HepG2 (cell line): Measurements from ENCODE around the gene CTNNA3. TPM values are rescaled to one million over a fixed set of nuclear protein-coding genes. Genes with fewer than 3 reads are reported as not detected.

Experiments used
- ATAC-seq: fragments of 200-7000 bp; cut with Tn5 transposase; 3 replicates; pipeline ENCODE4 v1.9.1; 2020; ENCODE audit warnings: mild to moderate bottlenecking, moderate library complexity
- BruUV-seq: library from RNA; stranded (reverse); fragments of 400-500 nt; replicated peaks from 2 replicates; lab custom pipeline; 2021; lab: Mats Ljungman, UMichigan
- CTCF ChIA-PET: fragments of 300-600 bp; formaldehyde crosslinking; extraction: SDS; loops from one replicate; lab custom pipeline; 2021; ENCODE audit warnings: low total read pairs, inconsistent platforms, low intra/inter-chr PET ratio; lab: Yijun Ruan, JAX
- POLR2A ChIA-PET: fragments of 350-600 bp; sonication (Branson Sonifier 250); formaldehyde crosslinking; loops from one replicate; lab custom pipeline; 2020; ENCODE audit warnings: antibody characterized with exemption, inconsistent platforms; lab: Yijun Ruan, JAX
- DNase-seq: peaks from one replicate; pipeline ENCODE4 v3.0.0-alpha.2; 2015; ENCODE audit warnings: low spot score
- FAIRE-seq: peaks from 3 replicates; lab custom pipeline; 2011; peaks lifted over from hg19 to GRCh38; lab: Jason Lieb, UNC
- H2AFZ ChIP-seq: one replicate; pipeline ENCODE4 v1.6.1; 2011; ENCODE audit warnings: low read length, inconsistent platforms
- H3K27ac ChIP-seq: fragments of 300-600 bp; 3 replicates; pipeline ENCODE4 v1.8.0; 2011; ENCODE audit warnings: mixed run types, mild to moderate bottlenecking, mixed read lengths, low read length, inconsistent platforms; ENCODE audit not compliant: insufficient read depth; ENCODE audit errors: extremely low read length
- H3K27me3 ChIP-seq, 2 experiments: fragments of 200-600 bp in 1 of 2; 2 replicates in 1 of 2; 3 replicates in 1 of 2; pipeline versions ENCODE4 v1.6.0 to v1.8.0; 2011; ENCODE audit warnings: low read length in 2 of 2, mild to moderate bottlenecking in 2 of 2, moderate library complexity in 2 of 2, inconsistent platforms in 1 of 2; ENCODE audit not compliant: insufficient read depth in 2 of 2, control insufficient read depth in 1 of 2
- H3K36me3 ChIP-seq, 2 experiments: fragments of 200-600 bp in 1 of 2; replicated peaks in 1 of 2; 2 replicates in 1 of 2; 3 replicates in 1 of 2; pipeline versions ENCODE4 v1.5.1 to v1.8.0; 2011; ENCODE audit warnings: low read length in 2 of 2, inconsistent platforms in 1 of 2; ENCODE audit not compliant: insufficient read depth in 2 of 2, control insufficient read depth in 1 of 2
- H3K4me1 ChIP-seq: 2 replicates; pipeline ENCODE4 v1.5.1; 2012; ENCODE audit warnings: low read length, inconsistent platforms; ENCODE audit not compliant: insufficient read depth
- H3K4me2 ChIP-seq: 2 replicates; pipeline ENCODE4 v1.6.0; 2011; ENCODE audit warnings: low read depth, low read length, inconsistent platforms
- H3K4me3 ChIP-seq, 3 experiments: fragments of 200-600 bp in 1 of 3; sonication (generic), shearing (Covaris generic) in 1 of 3; replicated peaks in 1 of 3; 2 replicates each; pipeline ENCODE4 v1.5.1; 2011 to 2016; ENCODE audit warnings: low read length in 3 of 3, inconsistent platforms in 2 of 3, low read depth in 2 of 3, mild to moderate bottlenecking in 2 of 3, control low read depth in 1 of 3, mixed read lengths in 1 of 3; ENCODE audit not compliant: insufficient read depth in 1 of 3
- H3K79me2 ChIP-seq: one replicate; pipeline ENCODE4 v1.6.1; 2011; ENCODE audit warnings: low read length, inconsistent platforms; ENCODE audit not compliant: insufficient read depth
- H3K9ac ChIP-seq: 2 replicates; pipeline ENCODE4 v1.6.0; 2011; ENCODE audit warnings: mild to moderate bottlenecking, low read depth, low read length, inconsistent platforms; ENCODE audit not compliant: insufficient read depth
- H3K9me3 ChIP-seq: 2 replicates; pipeline ENCODE4 v1.5.1; 2012; ENCODE audit warnings: mild to moderate bottlenecking, low read length
- H4K20me1 ChIP-seq: 2 replicates; pipeline ENCODE4 v1.6.0; 2011; ENCODE audit warnings: inconsistent platforms, mild to moderate bottlenecking, low read length, moderate library complexity; ENCODE audit not compliant: insufficient read depth
- ATF7 ChIP-seq, 2 experiments: fragments of 450-650 bp in 1 of 2; sonication (generic) in 1 of 2; formaldehyde crosslinking in 1 of 2; IDR thresholded peaks; 2 replicates each; pipeline versions ENCODE4 v1.4.0 to v1.6.1; 2016 to 2020; ENCODE audit warnings: antibody characterized with exemption in 1 of 2, mild to moderate bottlenecking in 1 of 2, missing genetic modification reagents in 1 of 2
- DR1 ChIP-seq: sonication (generic); formaldehyde crosslinking; IDR thresholded peaks from 2 replicates; pipeline ENCODE4 v1.8.0; 2021; ENCODE audit warnings: mild to moderate bottlenecking, missing genetic modification reagents, inconsistent platforms
- ELF4 ChIP-seq: sonication (generic); formaldehyde crosslinking; IDR thresholded peaks from 2 replicates; pipeline ENCODE4 v1.5.0; 2020; ENCODE audit warnings: missing genetic modification reagents, mild to moderate bottlenecking, moderate library complexity, borderline replicate concordance
- GMEB1 ChIP-seq: sonication (generic); formaldehyde crosslinking; IDR thresholded peaks from 2 replicates; pipeline ENCODE4 v1.5.1; 2020; ENCODE audit warnings: missing genetic modification reagents, mild to moderate bottlenecking, borderline replicate concordance
- MXD1 ChIP-seq: sonication (generic); formaldehyde crosslinking; IDR thresholded peaks from 2 replicates; pipeline ENCODE4 v1.4.0; 2020; ENCODE audit warnings: mild to moderate bottlenecking, missing genetic modification reagents
- ONECUT2 ChIP-seq: sonication (generic); formaldehyde crosslinking; IDR thresholded peaks from 2 replicates; pipeline ENCODE4 v1.4.0; 2020; ENCODE audit warnings: missing genetic modification reagents
- PAX8 ChIP-seq: sonication (generic); formaldehyde crosslinking; IDR thresholded peaks from 2 replicates; pipeline ENCODE4 v1.8.0; 2022; ENCODE audit warnings: mild to moderate bottlenecking, missing genetic modification reagents, borderline replicate concordance
- ZNF660 ChIP-seq: sonication (generic); formaldehyde crosslinking; IDR thresholded peaks from 2 replicates; pipeline ENCODE4 v1.5.1; 2020; ENCODE audit warnings: mild to moderate bottlenecking, low read depth, missing genetic modification reagents, borderline replicate concordance
- ZNF841 ChIP-seq: sonication (generic); formaldehyde crosslinking; IDR thresholded peaks from 2 replicates; pipeline ENCODE4 v1.8.1; 2023; ENCODE audit warnings: missing genetic modification reagents, borderline replicate concordance
- ZNF878 ChIP-seq: sonication (generic); formaldehyde crosslinking; IDR thresholded peaks from 2 replicates; pipeline ENCODE4 v1.8.1; 2023; ENCODE audit warnings: mild to moderate bottlenecking, missing genetic modification reagents, moderate library complexity
- ZSCAN9 ChIP-seq: IDR thresholded peaks from 2 replicates; pipeline ENCODE4 v1.6.1; 2016; ENCODE audit warnings: borderline replicate concordance
- WGBS: methylation state at CpG from one replicate; pipeline ENCODE4 v1.1.6; 2017; ENCODE audit warnings: low lambda C conversion rate; 5-methylcytosine and 5-hydroxymethylcytosine counted together
- in situ Hi-C: cut with HindIII; loops from 2 replicates; pipeline ENCODE4 v1.10.0; 2017; ENCODE audit warnings: low pct_unique_long_range_greater_than_20kb; ENCODE audit not compliant: extremely low pct_ligation_motif_present
- intact Hi-C: fragments of 100-400 bp; cut with micrococcal nuclease; formaldehyde crosslinking; loops from one replicate; pipeline ENCODE4 v1.10.0; 2022; ENCODE audit not compliant: unreplicated experiment
- polyA plus RNA-seq, 8 experiments: library from polyadenylated mRNA; depleted of rRNA in 3 of 8; stranded (reverse) in 7 of 8; unstranded in 1 of 8; fragments of >200 nt; fragmentation: Illumina TruSeq in 4 of 8; extraction: Trizol in 4 of 8; gene quantifications; 2 replicates each; pipeline versions ENCODE4 v1.2.1 to v1.2.3, GENCODE V29; 2011 to 2016; ENCODE audit warnings: low read depth in 4 of 8, missing spikeins in 1 of 8, mixed read lengths in 1 of 8; ENCODE audit not compliant: insufficient read depth in 1 of 8
- total RNA-seq, 5 experiments: library from RNA; depleted of rRNA; stranded (reverse); fragments of >200 nt; fragmentation: Illumina TruSeq; extraction: Trizol; gene quantifications; 2 replicates each; pipeline ENCODE4 v1.2.3, GENCODE V29; 2016; ENCODE audit warnings: low read depth in 1 of 5

The CTNNA3 gene
- total and polyA plus RNA-seq, 2 of the 13 experiments (the other 11 are each of a cell fraction or from before 2014, with no cell fraction given) = not detected

GRCh38 chr10:67268146-67268545 lies 427.8 kb downstream of the CTNNA3 start:
- Histone ChIP-seq H3K79me2 (no peaks in the 10 kb centered on the region), H3K4me1 (no peaks in the 10 kb centered on the region), H3K36me3 (no peaks in the 10 kb centered on the region), H4K20me1 (no peaks in the 10 kb centered on the region), H3K27ac (no peak overlapping the region), H3K9ac (no peak overlapping the region), H3K9me3 (no peaks in the 10 kb centered on the region), H3K27me3 (no peaks in the 10 kb centered on the region), H3K4me3 (no peak overlapping the region), H3K4me2 (no peak overlapping the region), H2AFZ (no peak overlapping the region)
- TF ChIP-seq ATF7 (IDR thresholded peaks at IDR 0.05) (no peak), ATF7 (CRISPR knock-in tag; IDR thresholded peaks at IDR 0.05) (no peak), ZNF660 (CRISPR knock-in tag) (no peak), ZNF878 (CRISPR knock-in tag) (no peak), MXD1 (CRISPR knock-in tag) (no peak), DR1 (CRISPR knock-in tag) (no peak), ZSCAN9 (no peak), GMEB1 (CRISPR knock-in tag) (no peak), ELF4 (no peak), ONECUT2 (CRISPR knock-in tag) (no peak), PAX8 (CRISPR knock-in tag) (no peak), ZNF841 (CRISPR knock-in tag) (no peak)
- ChIA-PET POLR2A (no interaction called here), CTCF (no interaction called here)
- no TSS peak for BruUV-seq
- in situ Hi-C loops = no loop called here
- no peak for DNase-seq
- intact Hi-C loops = no loop called here
- FAIRE-seq = no peak
- WGBS = 74% methylated on average over 5 of the region's 5 CpGs
- ATAC-seq = no peak
